Activated B cell treated with CpG ODN at 0.5 μM for 24 hours (primary cell): ENCODE measurements around the gene KIFBP. TPM values are rescaled to one million over a fixed set of nuclear protein-coding genes. Genes with fewer than 3 reads are reported as not detected.
"Not testable (repeated sequence)": the region's sequence is repeated elsewhere in the genome, so short reads cannot be mapped to it uniquely, and the experiment has no call there.

Experiments used
- ATAC-seq: fragments of 200-7000 bp; cut with Tn5 transposase; one replicate; pipeline ENCODE4 v1.10.0; 2021; ENCODE audit warnings: low read depth, mild to moderate bottlenecking, moderate library complexity
- CTCF ChIA-PET: fragments of 350-600 bp; sonication (Branson Sonifier 250); formaldehyde crosslinking; loops from one replicate; lab custom pipeline; 2021; ENCODE audit warnings: antibody characterized with exemption; lab: Charles Lee
- POLR2A ChIA-PET: fragments of 350-600 bp; sonication (Branson Sonifier 250); formaldehyde crosslinking; loops from one replicate; lab custom pipeline; 2021; ENCODE audit warnings: antibody characterized with exemption; lab: Charles Lee
- DNase-seq: peaks from one replicate; pipeline ENCODE4 v3.0.0; 2022
- H3K27ac Mint-ChIP-seq: one replicate; pipeline ENCODE4 v1.8.0; 2020; ENCODE audit warnings: mixed read lengths
- H3K27me3 Mint-ChIP-seq: one replicate; pipeline ENCODE4 v1.8.0; 2021; ENCODE audit warnings: mixed read lengths
- H3K36me3 Mint-ChIP-seq: one replicate; pipeline ENCODE4 v1.8.0; 2021; ENCODE audit warnings: low read depth, mixed read lengths
- H3K4me1 Mint-ChIP-seq: one replicate; pipeline ENCODE4 v1.8.0; 2021; ENCODE audit warnings: mixed read lengths
- H3K4me3 Mint-ChIP-seq: one replicate; pipeline ENCODE4 v1.8.0; 2020; ENCODE audit warnings: mild to moderate bottlenecking, mixed read lengths
- H3K9me3 Mint-ChIP-seq: one replicate; pipeline ENCODE4 v1.8.0; 2020; ENCODE audit warnings: mixed read lengths
- intact Hi-C: fragments of 100-400 bp; cut with micrococcal nuclease; formaldehyde crosslinking; loops from one replicate; pipeline ENCODE4 v1.15.1; 2024
- total RNA-seq: library from RNA; stranded (reverse); gene quantifications from 2 replicates; pipeline ENCODE4 v1.2.3, GENCODE V29; 2022
- TF ChIP-seq, protein P1 (sequence below): fragments of 200-600 bp; IDR thresholded peaks from one replicate; pipeline ENCODE4 v1.8.0; 2022; ENCODE audit warnings: antibody characterized with exemption, mild to moderate bottlenecking

Gene KIFBP
- 6.5 and 7.7 TPM in 2 replicates for total RNA-seq

DNA sequence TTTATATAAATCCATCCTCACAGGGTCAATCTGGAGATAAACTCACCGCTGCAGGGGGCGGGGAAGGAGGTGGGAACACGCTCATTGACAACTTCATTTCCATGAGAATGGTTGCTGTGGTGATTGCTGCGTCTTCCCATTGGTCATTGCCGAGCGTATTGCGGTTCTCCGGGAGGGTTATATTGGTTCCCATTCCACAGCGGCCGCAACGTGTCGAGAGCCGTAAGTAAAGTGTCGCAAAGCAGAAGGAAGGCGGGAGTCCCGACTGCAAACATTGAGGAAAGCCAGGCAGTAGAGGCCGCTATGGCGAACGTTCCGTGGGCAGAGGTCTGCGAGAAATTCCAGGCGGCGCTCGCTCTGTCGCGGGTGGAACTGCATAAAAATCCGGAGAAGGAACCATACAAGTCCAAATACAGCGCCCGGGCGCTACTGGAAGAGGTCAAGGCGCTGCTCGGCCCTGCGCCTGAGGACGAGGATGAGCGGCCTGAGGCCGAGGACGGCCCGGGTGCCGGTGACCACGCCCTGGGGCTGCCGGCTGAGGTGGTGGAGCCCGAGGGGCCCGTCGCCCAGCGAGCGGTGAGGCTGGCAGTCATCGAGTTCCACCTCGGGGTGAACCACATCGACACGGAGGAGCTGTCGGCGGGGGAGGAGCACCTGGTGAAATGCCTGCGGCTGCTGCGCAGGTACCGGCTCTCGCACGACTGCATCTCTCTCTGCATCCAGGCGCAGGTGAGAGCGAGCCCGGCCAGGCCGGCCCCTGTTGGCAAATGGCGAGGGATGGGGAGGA is at the start of gene KIFBP:
TSS of gene KIFBP (plus strand) at position 274 of the 787 bp plus-strand sequence. CDS start at position 304, 30 bp downstream.
- peak within 1 kb of the TSS; percentile 88 for H3K27ac Mint-ChIP-seq
- ChIA-PET CTCF (interaction anchor here (1.1 to 3.2 kb wide), 2 partner anchors 105 to 136 kb away, joined by 3 to 16 read pairs; no protein-coding TSS in a partner anchor), POLR2A (interaction anchor here (1.8 kb wide), 1 partner anchor 33 kb away, joined by 9 read pairs; the partner anchor contains the start of gene DDX21)
- peak within 1 kb of the TSS; percentile 97 for H3K4me3 Mint-ChIP-seq
- DNase-seq (peak; percentile 58), ATAC-seq (peak; percentile 87)
- H3K27me3 Mint-ChIP-seq, result no peaks in the 10 kb centered on the region
- H3K9me3 Mint-ChIP-seq, result no peaks in the 10 kb centered on the region
- peaks cover 40% of the 10 kb centered on the region for H3K4me1 Mint-ChIP-seq
- intact Hi-C loops, result loop anchor here (1.0 to 10.0 kb wide), 4 partner anchors 31 to 196 kb away; partner anchors contain the start of gene SUPV3L1
- TF ChIP-seq, protein P1, sequence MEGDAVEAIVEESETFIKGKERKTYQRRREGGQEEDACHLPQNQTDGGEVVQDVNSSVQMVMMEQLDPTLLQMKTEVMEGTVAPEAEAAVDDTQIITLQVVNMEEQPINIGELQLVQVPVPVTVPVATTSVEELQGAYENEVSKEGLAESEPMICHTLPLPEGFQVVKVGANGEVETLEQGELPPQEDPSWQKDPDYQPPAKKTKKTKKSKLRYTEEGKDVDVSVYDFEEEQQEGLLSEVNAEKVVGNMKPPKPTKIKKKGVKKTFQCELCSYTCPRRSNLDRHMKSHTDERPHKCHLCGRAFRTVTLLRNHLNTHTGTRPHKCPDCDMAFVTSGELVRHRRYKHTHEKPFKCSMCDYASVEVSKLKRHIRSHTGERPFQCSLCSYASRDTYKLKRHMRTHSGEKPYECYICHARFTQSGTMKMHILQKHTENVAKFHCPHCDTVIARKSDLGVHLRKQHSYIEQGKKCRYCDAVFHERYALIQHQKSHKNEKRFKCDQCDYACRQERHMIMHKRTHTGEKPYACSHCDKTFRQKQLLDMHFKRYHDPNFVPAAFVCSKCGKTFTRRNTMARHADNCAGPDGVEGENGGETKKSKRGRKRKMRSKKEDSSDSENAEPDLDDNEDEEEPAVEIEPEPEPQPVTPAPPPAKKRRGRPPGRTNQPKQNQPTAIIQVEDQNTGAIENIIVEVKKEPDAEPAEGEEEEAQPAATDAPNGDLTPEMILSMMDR, result no peak
- peaks cover 26% of the 10 kb centered on the region for H3K36me3 Mint-ChIP-seq

DNA sequence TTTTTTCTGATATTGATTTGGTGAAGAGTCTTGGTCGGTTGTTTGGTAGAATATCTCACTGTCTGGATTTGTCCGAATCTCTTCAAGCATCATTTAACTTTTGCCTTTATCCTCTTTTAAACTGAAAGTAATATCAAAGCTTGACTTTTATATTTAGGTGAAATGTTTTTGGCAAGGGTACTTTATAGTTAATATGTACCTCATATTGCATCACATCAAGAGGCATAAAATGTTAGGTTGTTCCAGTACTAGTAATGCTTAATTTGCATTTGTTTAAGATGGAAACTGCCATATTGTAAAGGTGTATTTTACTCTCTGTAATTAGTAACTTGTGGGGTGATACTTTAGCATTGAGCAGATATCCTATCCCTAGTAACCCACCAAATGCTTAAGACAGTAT is 49.7 kb upstream of the KIFBP start:
- Mint-ChIP-seq H3K36me3 (peaks cover 63% of the 10 kb centered on the region), H3K4me3 (no peak overlapping the region), H3K27ac (no peak overlapping the region), H3K4me1 (no peaks in the 10 kb centered on the region), H3K9me3 (no peaks in the 10 kb centered on the region), H3K27me3 (no peaks in the 10 kb centered on the region)
- no peak for DNase-seq
- POLR2A ChIA-PET, result no interaction called here
- no peak for ATAC-seq
- intact Hi-C loops, result loop anchor here (2.0 kb wide), 1 partner anchor 18 kb away; the partner anchor contains the start of gene DDX21
- CTCF ChIA-PET, result interaction anchor here (1.5 kb wide), 1 partner anchor 17 kb away, joined by 3 read pairs; the partner anchor contains the start of gene DDX21
- TF ChIP-seq, protein P1, result no peak

DNA sequence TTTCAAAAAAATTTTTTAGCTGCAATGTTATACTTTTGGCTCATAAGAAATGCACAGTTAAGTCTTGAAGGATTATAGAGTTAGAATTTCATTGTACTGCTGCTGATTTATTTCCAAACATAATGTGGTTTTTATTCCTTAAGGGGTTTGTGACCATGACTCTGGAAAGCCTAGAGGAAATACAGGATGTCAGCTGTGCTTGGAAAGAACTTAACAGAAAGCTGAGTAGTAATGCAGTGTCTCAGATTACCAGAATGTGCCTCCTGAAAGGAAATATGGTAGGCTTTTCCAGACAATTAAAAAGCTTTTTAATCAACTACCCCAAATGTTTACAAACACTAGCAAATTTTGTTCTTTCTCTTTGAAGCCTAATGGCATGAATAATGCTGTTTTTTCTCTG is 47.7 kb upstream of the KIFBP start:
- H3K36me3 Mint-ChIP-seq, result peaks cover 62% of the 10 kb centered on the region
- CTCF ChIA-PET, result not testable (repeated sequence)

GRCh38 chr10:68950598-68950997 is 38.0 kb upstream of the KIFBP start:
- intact Hi-C loops, result no loop called here
- no peak overlapping the region for H3K4me3 Mint-ChIP-seq
- DNase-seq, result no peak
- CTCF ChIA-PET, result no interaction called here
- POLR2A ChIA-PET, result no interaction called here
- peaks cover 17% of the 10 kb centered on the region for H3K36me3 Mint-ChIP-seq
- H3K27ac Mint-ChIP-seq, result no peak overlapping the region
- no peaks in the 10 kb centered on the region for H3K27me3 Mint-ChIP-seq
- ATAC-seq, result no peak
- no peaks in the 10 kb centered on the region for H3K9me3 Mint-ChIP-seq
- TF ChIP-seq, protein P1, result no peak
- H3K4me1 Mint-ChIP-seq, result peaks cover 7% of the 10 kb centered on the region

More for the DNA sequence above, 47.7 kb upstream of the KIFBP start:
- POLR2A ChIA-PET, H3K4me1 Mint-ChIP-seq, H3K9me3 Mint-ChIP-seq, DNase-seq, H3K4me3 Mint-ChIP-seq, H3K27ac Mint-ChIP-seq, intact Hi-C loops, ATAC-seq, H3K27me3 Mint-ChIP-seq: not testable (repeated sequence)

GRCh38 chr10:68954904-68955303 is 33.7 kb upstream of the KIFBP start:
- peaks cover 38% of the 10 kb centered on the region for H3K36me3 Mint-ChIP-seq
- peak overlapping the region; percentile 38 for H3K4me3 Mint-ChIP-seq
- no peaks in the 10 kb centered on the region for H3K27me3 Mint-ChIP-seq
- intact Hi-C loops, result no loop called here
- TF ChIP-seq, protein P1, result no peak
- ChIA-PET POLR2A (interaction anchor here (1.0 to 2.5 kb wide), 3 partner anchors 54 to 139 kb away, joined by 3 to 29 read pairs (median 19); partner anchors contain the start of genes DDX50 and SRGN), CTCF (interaction anchor here (1.4 to 4.0 kb wide), 2 partner anchors 15 to 139 kb away, joined by 3 to 24 read pairs; no protein-coding TSS in a partner anchor)
- peak overlapping the region; percentile 24 for H3K27ac Mint-ChIP-seq
- DNase-seq (no peak), ATAC-seq (no peak)
- H3K4me1 Mint-ChIP-seq, result peaks cover 38% of the 10 kb centered on the region
- no peaks in the 10 kb centered on the region for H3K9me3 Mint-ChIP-seq
